Neuron (in vitro differentiated cells): ENCODE data around the gene UGT1A8.

Source experiments
- H2AFZ ChIP-seq: one replicate; pipeline ENCODE4 v1.6.1; 2013; ENCODE audit warnings: low read depth, mild to moderate bottlenecking, inconsistent platforms, low read length, moderate library complexity
- H3K27me3 ChIP-seq: one replicate; pipeline ENCODE4 v1.6.1; 2013; ENCODE audit warnings: low read length; ENCODE audit not compliant: insufficient read depth
- H3K36me3 ChIP-seq: one replicate; pipeline ENCODE4 v1.6.1; 2013; ENCODE audit warnings: low read length; ENCODE audit not compliant: insufficient read depth
- H3K4me1 ChIP-seq: one replicate; pipeline ENCODE4 v1.6.1; 2013; ENCODE audit warnings: low read length; ENCODE audit not compliant: insufficient read depth
- H3K4me3 ChIP-seq: 2 replicates; pipeline ENCODE4 v1.5.1; 2013; ENCODE audit warnings: mild to moderate bottlenecking, low read length, moderate library complexity
- H3K9me3 ChIP-seq: one replicate; pipeline ENCODE4 v1.6.1; 2013; ENCODE audit warnings: low read length

Gene UGT1A8

GRCh38 chr2:233754872-233755611, 137.6 kb downstream of the UGT1A8 start:
- H3K4me3 ChIP-seq: no peak overlapping the region
- peaks cover 8% of the 10 kb centered on the region for H3K4me1 ChIP-seq

DNA sequence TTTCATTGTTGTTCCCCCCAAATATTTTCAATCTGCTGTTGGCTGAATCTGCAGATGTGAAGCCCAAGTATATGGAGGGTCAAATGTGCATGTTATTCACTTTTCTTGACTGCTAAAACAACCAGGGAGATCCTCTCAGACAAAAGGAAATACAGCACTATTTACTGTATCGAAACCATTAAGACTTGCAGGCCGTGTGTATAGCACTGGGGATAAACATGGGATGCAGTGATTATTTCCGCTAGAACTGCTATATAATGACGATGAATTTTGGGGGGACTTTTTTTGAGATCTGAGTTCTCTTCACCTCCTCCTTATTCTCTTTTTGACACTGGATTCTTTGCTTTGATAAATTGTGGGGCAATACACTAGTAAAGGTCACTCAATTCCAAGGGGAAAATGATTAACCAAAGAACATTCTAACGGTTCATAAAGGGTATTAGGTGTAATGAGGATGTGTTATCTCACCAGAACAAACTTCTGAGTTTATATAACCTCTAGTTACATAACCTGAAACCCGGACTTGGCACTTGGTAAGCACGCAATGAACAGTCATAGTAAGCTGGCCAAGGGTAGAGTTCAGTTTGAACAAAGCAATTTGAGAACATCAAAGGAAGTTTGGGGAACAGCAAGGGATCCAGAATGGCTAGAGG, 139.1 kb downstream of the UGT1A8 start:
- Histone ChIP-seq H3K4me3 (no peak overlapping the region), H3K9me3 (peaks cover 7% of the 10 kb centered on the region), H3K4me1 (peaks cover 8% of the 10 kb centered on the region), H3K36me3 (no peaks in the 10 kb centered on the region), H2AFZ (no peak overlapping the region), H3K27me3 (no peaks in the 10 kb centered on the region)

More at GRCh38 chr2:233754872-233755611, 137.6 kb downstream of the UGT1A8 start:
- no peaks in the 10 kb centered on the region for H3K27me3 ChIP-seq
- H3K9me3 ChIP-seq: peaks cover 11% of the 10 kb centered on the region
- no peak overlapping the region for H2AFZ ChIP-seq
- no peaks in the 10 kb centered on the region for H3K36me3 ChIP-seq

- H3K27me3 ChIP-seq: no peaks in the 10 kb centered on the region
- peaks cover 1% of the 10 kb centered on the region for H3K4me1 ChIP-seq
- peaks cover 7% of the 10 kb centered on the region for H3K9me3 ChIP-seq
- no peak overlapping the region for H2AFZ ChIP-seq
- no peak overlapping the region for H3K4me3 ChIP-seq
- H3K36me3 ChIP-seq: no peaks in the 10 kb centered on the region
Observed at GRCh38 chr2:233758141-233758540, 140.7 kb downstream of the UGT1A8 start.

DNA sequence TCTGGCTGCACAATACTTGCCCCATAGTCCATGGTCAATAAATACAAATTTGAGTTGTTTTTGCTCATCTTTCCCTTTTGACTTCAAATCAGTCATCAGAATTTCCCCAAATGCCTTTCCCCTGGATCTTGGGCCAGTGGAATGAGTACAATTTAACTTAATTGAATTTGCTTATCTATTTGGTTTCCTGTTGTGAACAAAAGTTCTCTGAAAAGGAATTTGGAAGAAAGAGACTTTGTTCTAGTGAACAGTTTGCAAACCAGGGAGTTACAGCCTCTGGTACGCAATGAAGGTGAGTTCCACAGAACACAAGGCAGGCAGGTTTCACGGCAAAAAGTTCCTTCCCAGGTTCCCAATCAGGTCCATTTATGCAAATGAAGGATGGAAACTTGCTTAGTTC, 141.4 kb downstream of the UGT1A8 start:
- peaks cover 7% of the 10 kb centered on the region for H3K9me3 ChIP-seq
- no peak overlapping the region for H3K4me3 ChIP-seq
- no peaks in the 10 kb centered on the region for H3K27me3 ChIP-seq
- H3K36me3 ChIP-seq: no peaks in the 10 kb centered on the region
- no peak overlapping the region for H2AFZ ChIP-seq
- no peaks in the 10 kb centered on the region for H3K4me1 ChIP-seq

GRCh38 chr2:233760043-233760442, 142.6 kb downstream of the UGT1A8 start, which contains the start of gene UGT1A1:
Gene UGT1A1 (plus strand): TSS chr2:233760270. CDS start chr2:233760288, 18 bp downstream.
- Histone ChIP-seq H3K27me3 (no peaks in the 10 kb centered on the region), H2AFZ (no peak within 1 kb of the TSS), H3K4me1 (no peaks in the 10 kb centered on the region), H3K9me3 (peaks cover 4% of the 10 kb centered on the region), H3K36me3 (no peaks in the 10 kb centered on the region), H3K4me3 (no peak within 1 kb of the TSS)

GRCh38 chr2:233761040-233761769, 143.8 kb downstream of the UGT1A8 start:
- H3K4me1 ChIP-seq: no peaks in the 10 kb centered on the region
- peaks cover 2% of the 10 kb centered on the region for H3K9me3 ChIP-seq
- no peaks in the 10 kb centered on the region for H3K27me3 ChIP-seq
- H3K36me3 ChIP-seq: no peaks in the 10 kb centered on the region
- no peak overlapping the region for H3K4me3 ChIP-seq
- H2AFZ ChIP-seq: no peak overlapping the region

DNA sequence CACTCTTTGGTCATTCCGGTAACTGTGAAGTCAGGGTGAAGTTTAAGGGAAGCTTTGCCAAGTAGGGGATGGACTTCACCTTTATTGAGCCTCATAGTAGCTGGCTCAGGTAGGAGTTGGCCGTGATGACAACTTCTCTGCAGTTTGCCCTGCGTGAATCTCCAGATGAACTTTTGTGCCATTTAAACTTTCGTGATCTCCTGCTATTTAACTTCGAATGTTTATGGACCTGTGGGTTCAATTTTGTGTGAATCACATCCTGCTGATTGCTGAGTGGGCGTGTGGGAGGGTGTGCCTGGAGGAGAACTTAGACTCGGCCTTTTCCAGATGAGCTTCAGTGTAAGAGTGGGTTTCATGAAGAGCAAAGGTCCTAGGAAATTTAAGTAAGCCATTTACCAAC, 146.8 kb downstream of the UGT1A8 start:
- Histone ChIP-seq H3K36me3 (no peaks in the 10 kb centered on the region), H3K9me3 (peaks cover 4% of the 10 kb centered on the region), H3K27me3 (no peaks in the 10 kb centered on the region), H3K4me3 (no peak overlapping the region), H3K4me1 (peaks cover 15% of the 10 kb centered on the region), H2AFZ (no peak overlapping the region)

GRCh38 chr2:233764761-233765160, 147.3 kb downstream of the UGT1A8 start:
- H3K4me1 ChIP-seq: peaks cover 15% of the 10 kb centered on the region
- no peaks in the 10 kb centered on the region for H3K36me3 ChIP-seq
- H3K4me3 ChIP-seq: no peak overlapping the region
- no peak overlapping the region for H2AFZ ChIP-seq
- H3K9me3 ChIP-seq: peaks cover 7% of the 10 kb centered on the region
- H3K27me3 ChIP-seq: no peaks in the 10 kb centered on the region

DNA sequence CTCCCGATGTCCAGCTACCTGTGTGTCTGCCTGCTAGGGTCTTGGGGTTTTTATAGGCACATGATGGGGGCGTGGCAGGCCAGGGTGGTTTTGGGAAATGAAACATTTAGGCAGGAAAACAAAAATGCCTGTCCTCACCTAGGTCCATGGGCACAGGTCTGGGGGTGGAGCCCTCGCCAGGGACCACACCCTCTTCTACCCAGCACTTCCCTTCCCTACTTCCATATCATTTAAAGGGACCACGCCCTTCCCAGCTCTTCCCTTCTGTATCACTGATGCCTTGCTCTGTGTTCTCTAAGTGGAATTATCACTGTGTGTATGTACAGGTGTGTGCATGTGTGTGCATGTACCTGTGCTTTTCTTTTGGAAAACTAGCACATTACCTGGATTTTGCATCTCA, 149.0 kb downstream of the UGT1A8 start:
- Histone ChIP-seq H3K9me3 (peaks cover 5% of the 10 kb centered on the region), H2AFZ (no peak overlapping the region), H3K27me3 (no peaks in the 10 kb centered on the region), H3K4me1 (peaks cover 15% of the 10 kb centered on the region), H3K36me3 (no peaks in the 10 kb centered on the region), H3K4me3 (no peak overlapping the region)

- H2AFZ ChIP-seq: peak overlapping the region; percentile 27
- H3K9me3 ChIP-seq: peaks cover 5% of the 10 kb centered on the region
- peaks cover 15% of the 10 kb centered on the region for H3K4me1 ChIP-seq
- H3K4me3 ChIP-seq: peak overlapping the region; percentile 16
- H3K36me3 ChIP-seq: no peaks in the 10 kb centered on the region
- no peaks in the 10 kb centered on the region for H3K27me3 ChIP-seq
Observed at GRCh38 chr2:233768076-233768475, 150.6 kb downstream of the UGT1A8 start.

- H2AFZ ChIP-seq: no peak overlapping the region
- no peak overlapping the region for H3K4me3 ChIP-seq
- H3K9me3 ChIP-seq: peaks cover 5% of the 10 kb centered on the region
- H3K27me3 ChIP-seq: no peaks in the 10 kb centered on the region
- peaks cover 15% of the 10 kb centered on the region for H3K4me1 ChIP-seq
- no peaks in the 10 kb centered on the region for H3K36me3 ChIP-seq
Observed at GRCh38 chr2:233769260-233769659, 151.8 kb downstream of the UGT1A8 start.

- H3K4me1 ChIP-seq: peaks cover 10% of the 10 kb centered on the region
- H3K9me3 ChIP-seq: peaks cover 15% of the 10 kb centered on the region
- no peaks in the 10 kb centered on the region for H3K27me3 ChIP-seq
- H2AFZ ChIP-seq: no peak overlapping the region
- no peak overlapping the region for H3K4me3 ChIP-seq
- no peaks in the 10 kb centered on the region for H3K36me3 ChIP-seq
Observed at GRCh38 chr2:233772153-233772552, 154.7 kb downstream of the UGT1A8 start.

DNA sequence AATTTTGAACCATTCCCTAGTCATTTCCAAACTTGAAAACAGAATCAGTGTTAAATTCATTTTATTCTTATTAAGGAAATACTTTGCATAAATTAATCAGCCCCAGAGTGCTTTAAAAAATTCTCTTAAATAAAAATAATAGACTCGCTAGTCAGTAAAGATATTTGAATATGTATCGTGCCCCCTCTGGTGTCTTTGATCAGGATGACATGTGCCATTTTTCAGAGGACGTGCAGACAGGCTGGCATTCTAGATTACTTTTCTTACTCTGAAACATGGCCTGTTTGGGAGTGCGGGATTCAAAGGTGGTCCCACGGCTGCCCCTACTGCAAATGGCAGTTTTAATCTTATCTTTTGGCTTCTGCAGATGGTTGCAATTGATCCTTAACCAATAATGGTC, 155.2 kb downstream of the UGT1A8 start:
- Histone ChIP-seq H3K36me3 (no peaks in the 10 kb centered on the region), H3K4me1 (peaks cover 6% of the 10 kb centered on the region), H3K4me3 (no peak overlapping the region), H2AFZ (no peak overlapping the region), H3K9me3 (peaks cover 17% of the 10 kb centered on the region), H3K27me3 (no peaks in the 10 kb centered on the region)
